GM13976 (cell line): ENCODE results near the gene CEP70.

Experiments
- DNase-seq: peaks from one replicate; pipeline ENCODE4 v3.0.0; 2012; ENCODE audit warnings: low spot score
- in situ Hi-C: fragments of 300-500 bp; cut with MboI; formaldehyde crosslinking; loops from one replicate; pipeline ENCODE4 v1.12.0; 2022; ENCODE audit warnings: low sequenced_read_pairs, mixed read lengths, inconsistent platforms; ENCODE audit not compliant: unreplicated experiment
- TF ChIP-seq, protein P1 (sequence below): IDR thresholded peaks from 2 replicates; pipeline ENCODE4 v1.5.1; 2012; ENCODE audit warnings: borderline replicate concordance, mild to moderate bottlenecking; ENCODE audit not compliant: insufficient read depth; ENCODE audit errors: extremely low read depth, missing control alignments, control extremely low read depth

Gene CEP70

DNA sequence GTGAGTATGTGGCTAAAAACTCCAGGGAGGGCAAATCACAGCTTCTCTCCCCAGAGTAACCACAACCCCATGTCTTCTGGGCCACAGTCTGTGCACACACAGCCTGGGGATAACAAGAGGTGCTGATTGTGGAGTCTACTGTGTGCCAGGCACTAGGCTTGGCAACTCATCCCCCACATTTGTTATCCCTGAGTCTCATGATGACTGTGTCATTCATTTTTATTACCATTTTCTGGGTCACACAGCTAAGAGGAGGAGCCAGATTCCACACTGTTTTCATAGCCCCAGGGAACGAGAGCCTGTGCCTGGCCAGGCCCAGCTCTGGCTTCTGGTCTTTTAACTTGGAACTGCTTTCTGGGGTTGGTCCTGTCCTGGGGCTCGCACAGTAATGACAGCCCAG is 125.2 kb downstream of the CEP70 start:
- in situ Hi-C loops = no loop called here
- DNase-seq = no peak
- TF ChIP-seq, protein P1, sequence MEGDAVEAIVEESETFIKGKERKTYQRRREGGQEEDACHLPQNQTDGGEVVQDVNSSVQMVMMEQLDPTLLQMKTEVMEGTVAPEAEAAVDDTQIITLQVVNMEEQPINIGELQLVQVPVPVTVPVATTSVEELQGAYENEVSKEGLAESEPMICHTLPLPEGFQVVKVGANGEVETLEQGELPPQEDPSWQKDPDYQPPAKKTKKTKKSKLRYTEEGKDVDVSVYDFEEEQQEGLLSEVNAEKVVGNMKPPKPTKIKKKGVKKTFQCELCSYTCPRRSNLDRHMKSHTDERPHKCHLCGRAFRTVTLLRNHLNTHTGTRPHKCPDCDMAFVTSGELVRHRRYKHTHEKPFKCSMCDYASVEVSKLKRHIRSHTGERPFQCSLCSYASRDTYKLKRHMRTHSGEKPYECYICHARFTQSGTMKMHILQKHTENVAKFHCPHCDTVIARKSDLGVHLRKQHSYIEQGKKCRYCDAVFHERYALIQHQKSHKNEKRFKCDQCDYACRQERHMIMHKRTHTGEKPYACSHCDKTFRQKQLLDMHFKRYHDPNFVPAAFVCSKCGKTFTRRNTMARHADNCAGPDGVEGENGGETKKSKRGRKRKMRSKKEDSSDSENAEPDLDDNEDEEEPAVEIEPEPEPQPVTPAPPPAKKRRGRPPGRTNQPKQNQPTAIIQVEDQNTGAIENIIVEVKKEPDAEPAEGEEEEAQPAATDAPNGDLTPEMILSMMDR = no peak

- in situ Hi-C loops = no loop called here
- no peak for DNase-seq
- TF ChIP-seq, protein P1 = no peak
These were observed 125.6 kb downstream of the CEP70 start for GRCh38 chr3:138468451-138468850.

GRCh38 chr3:138467931-138468330 is 126.1 kb downstream of the CEP70 start:
- TF ChIP-seq, protein P1 = no peak
- in situ Hi-C loops = no loop called here
- DNase-seq = no peak

DNA sequence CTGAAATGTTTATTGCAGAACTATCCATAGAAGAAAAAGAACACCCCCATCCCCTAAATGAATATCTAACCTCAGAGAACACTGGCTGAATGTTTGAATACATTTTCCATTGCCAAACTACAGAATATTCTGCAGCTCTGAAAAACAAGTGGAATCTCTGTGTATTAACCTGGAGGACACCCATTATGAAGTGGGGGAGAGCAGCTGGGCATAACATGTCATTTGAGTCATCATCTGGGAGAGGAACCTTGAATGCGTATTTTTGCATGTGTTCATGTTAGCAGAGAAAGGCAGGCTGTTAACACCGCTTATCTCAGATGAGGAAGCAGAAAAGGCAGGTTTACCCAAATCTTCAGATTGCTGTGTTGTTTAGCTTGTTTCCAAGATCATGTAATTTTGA is 128.1 kb downstream of the CEP70 start:
- in situ Hi-C loops = no loop called here
- TF ChIP-seq, protein P1 = no peak
- DNase-seq = no peak

DNA sequence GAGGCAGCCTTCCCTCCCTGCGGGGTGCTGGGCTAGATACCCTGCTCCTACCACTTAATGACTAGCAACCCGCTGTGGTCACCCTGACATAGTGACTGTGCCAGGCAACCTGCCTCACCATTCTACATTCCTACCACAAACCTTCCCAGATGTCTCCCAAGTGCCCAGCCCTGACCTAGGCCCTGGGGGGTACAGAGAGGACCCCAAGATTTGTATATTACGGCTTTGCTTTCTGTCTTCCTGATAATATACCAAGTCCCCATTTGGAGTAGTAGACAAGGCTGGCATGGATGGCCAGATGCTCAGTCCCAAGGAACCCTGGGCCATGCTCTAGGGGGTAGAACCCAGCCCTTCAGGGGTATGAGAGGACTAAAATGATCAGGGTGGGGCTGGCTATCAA is 128.6 kb downstream of the CEP70 start:
- no peak for DNase-seq
- TF ChIP-seq, protein P1 = no peak
- in situ Hi-C loops = no loop called here

DNA sequence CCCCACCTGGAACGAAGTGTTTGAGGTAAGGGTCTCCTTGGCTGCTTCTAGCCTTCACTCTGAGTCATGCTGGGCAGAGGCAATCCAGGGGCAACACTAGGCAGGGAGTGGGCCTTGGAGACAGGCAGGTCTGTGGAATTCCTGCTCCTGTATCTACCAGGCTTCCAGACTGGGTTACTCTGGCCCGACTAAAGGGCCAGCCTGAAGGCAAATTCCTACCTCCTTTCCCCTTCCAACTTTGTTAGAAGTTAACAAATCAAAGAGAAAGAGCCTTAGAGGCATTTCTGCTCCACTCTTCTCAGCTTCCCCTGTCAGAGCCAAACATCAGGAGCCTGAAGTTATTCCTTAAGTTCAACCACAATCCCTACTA is 129.6 kb downstream of the CEP70 start:
- DNase-seq = no peak
- in situ Hi-C loops = no loop called here
- TF ChIP-seq, protein P1 = no peak
